Esophagus muscularis mucosa (tissue), 4 donors: ENCODE data around the gene TBC1D14. TPM values are rescaled to one million over a fixed set of nuclear protein-coding genes. Genes with fewer than 3 reads are reported as not detected.

Experiments used
- DNase-seq: peaks from one replicate; pipeline ENCODE4 v3.0.0-alpha.2; 2017; ENCODE audit errors: extremely low spot score
- H3K27ac ChIP-seq, 4 donors: fragments of 200-600 bp; sonication (generic); replicated peaks in 1 of 4; 1 replicate in 3 of 4; 2 replicates in 1 of 4; pipeline ENCODE4 v1.5.1; 2016 to 2019; ENCODE audit warnings: mild to moderate bottlenecking in 1 of 4
- H3K27me3 ChIP-seq, 4 donors: fragments of 200-600 bp; sonication (generic); one replicate each; pipeline versions ENCODE4 v1.5.1 to v1.6.0; 2016 to 2019
- H3K36me3 ChIP-seq, 4 donors: fragments of 200-600 bp; sonication (generic); one replicate each; pipeline ENCODE4 v1.5.1; 2016 to 2019
- H3K4me1 ChIP-seq, 4 donors: fragments of 200-600 bp; sonication (generic); one replicate each; pipeline ENCODE4 v1.5.1; 2016 to 2019
- H3K4me3 ChIP-seq, 4 donors: fragments of 200-600 bp; sonication (generic); 1 replicate in 2 of 4; 2 replicates in 2 of 4; pipeline ENCODE4 v1.5.1; 2016 to 2019; ENCODE audit warnings: mild to moderate bottlenecking in 4 of 4, moderate library complexity in 1 of 4
- H3K9me3 ChIP-seq, 4 donors: fragments of 200-600 bp; sonication (generic); 1 replicate in 3 of 4; 2 replicates in 1 of 4; pipeline ENCODE4 v1.5.1; 2016 to 2019
- CTCF ChIP-seq, 3 experiments: fragments of 200-600 bp in 2 of 3; fragments of 450-650 bp in 1 of 3; sonication (generic) in 2 of 3; IDR thresholded peaks; one replicate each; pipeline ENCODE4 v1.5.1; 2017 to 2019; ENCODE audit warnings: antibody characterized with exemption in 3 of 3, mild to moderate bottlenecking in 2 of 3, moderate library complexity in 1 of 3
- EP300 ChIP-seq: sonication (generic); formaldehyde crosslinking; IDR thresholded peaks from one replicate; pipeline ENCODE4 v1.6.1; 2017; ENCODE audit warnings: antibody characterized with exemption
- POLR2A ChIP-seq: fragments of 450-650 bp; IDR thresholded peaks from one replicate; pipeline ENCODE4 v1.6.1; 2017; ENCODE audit warnings: antibody characterized with exemption, moderate library complexity, mild to moderate bottlenecking, low read depth
- POLR2AphosphoS5 ChIP-seq, 2 donors: sonication (generic); formaldehyde crosslinking; IDR thresholded peaks; one replicate each; pipeline ENCODE4 v1.6.1; 2017; ENCODE audit warnings: antibody characterized with exemption in 2 of 2
- WGBS: methylation state at CpG from one replicate; pipeline ENCODE4 v1.1.5; 2018; 5-methylcytosine and 5-hydroxymethylcytosine counted together
- intact Hi-C: fragments of 100-400 bp; cut with DNase I; formaldehyde crosslinking; loops from one replicate; pipeline ENCODE4 v1.15.1; 2023
- total RNA-seq, 4 donors: library from RNA; depleted of rRNA; stranded (reverse); fragments of >200 nt; gene quantifications; one replicate each; pipeline versions ENCODE4 v1.1.0 to v1.2.1, GENCODE V29; 2016

TBC1D14 gene
- total RNA-seq, 4 donors from 2014 or later, result 37.0 to 49.4 (median 44.2) TPM

- Histone ChIP-seq H3K27me3 (no peaks in the 10 kb centered on the region), H3K9me3 (no peaks in the 10 kb centered on the region), H3K4me3 (no peak overlapping the region), H3K27ac (no peak overlapping the region), H3K36me3 (peaks cover 16 to 31% (median 27%) of the 10 kb centered on the region in 4 donors), H3K4me1 (peaks cover 47 to 73% (median 61%) of the 10 kb centered on the region in 4 donors)
- intact Hi-C loops, result no loop called here
- DNase-seq, result no peak
- TF ChIP-seq POLR2AphosphoS5 (IDR thresholded peaks at IDR 0.05) (no peak), CTCF (IDR thresholded peaks at IDR 0.05) (no peak), EP300 (no peak), POLR2A (no peak)
- whole genome bisulfite sequencing, result 85% methylated on average over 31 of the region's 36 CpGs
Observed at GRCh38 chr4:7050481-7051143, 141.0 kb downstream of the TBC1D14 start.

- H3K4me1 ChIP-seq, result peaks cover 42 to 68% (median 56%) of the 10 kb centered on the region in 4 donors
- peaks cover 21 to 36% (median 32%) of the 10 kb centered on the region in 4 donors for H3K36me3 ChIP-seq
- H3K27me3 ChIP-seq, result no peaks in the 10 kb centered on the region
- intact Hi-C loops, result no loop called here
- WGBS, result 86% methylated on average over 10 of the region's 12 CpGs
- no peak for DNase-seq
- no peaks in the 10 kb centered on the region for H3K9me3 ChIP-seq
- no peak for TF ChIP-seq CTCF (IDR thresholded peaks at IDR 0.05)
- H3K4me3 ChIP-seq, result no peak overlapping the region
- H3K27ac ChIP-seq, result no peak overlapping the region
Observed at GRCh38 chr4:7051144-7051495, 141.5 kb downstream of the TBC1D14 start.

- DNase-seq, result no peak
- H3K27ac ChIP-seq, result no peak overlapping the region
- no peak for TF ChIP-seq POLR2A
- TF ChIP-seq EP300, result no peak
- no peak for TF ChIP-seq CTCF (IDR thresholded peaks at IDR 0.05)
- TF ChIP-seq POLR2AphosphoS5 (IDR thresholded peaks at IDR 0.05), result no peak
- H3K36me3 ChIP-seq, result peaks cover 21 to 43% (median 40%) of the 10 kb centered on the region in 4 donors
- H3K9me3 ChIP-seq, result no peaks in the 10 kb centered on the region
- 89% methylated on average over 11 of the region's 14 CpGs for WGBS
- peaks cover 34 to 60% (median 48%) of the 10 kb centered on the region in 4 donors for H3K4me1 ChIP-seq
- no peaks in the 10 kb centered on the region for H3K27me3 ChIP-seq
- no peak overlapping the region for H3K4me3 ChIP-seq
- intact Hi-C loops, result no loop called here
Observed at GRCh38 chr4:7051905-7052304, 142.3 kb downstream of the TBC1D14 start.

GRCh38 chr4:7052313-7052712, 142.7 kb downstream of the TBC1D14 start:
- Histone ChIP-seq H3K27me3 (no peaks in the 10 kb centered on the region), H3K27ac (no peak overlapping the region), H3K9me3 (no peaks in the 10 kb centered on the region), H3K4me1 (peaks cover 30 to 56% (median 44%) of the 10 kb centered on the region in 4 donors), H3K4me3 (no peak overlapping the region), H3K36me3 (peaks cover 21 to 47% (median 42%) of the 10 kb centered on the region in 4 donors)
- DNase-seq, result no peak
- TF ChIP-seq POLR2AphosphoS5 (IDR thresholded peaks at IDR 0.05) (no peak), CTCF (IDR thresholded peaks at IDR 0.05) (no peak), POLR2A (no peak), EP300 (no peak)
- WGBS, result 86% methylated on average over 9 of the region's 14 CpGs
- intact Hi-C loops, result no loop called here
